Smooth muscle cell (in vitro differentiated cells): ENCODE data around the gene RNASEH2B. TPM values are rescaled to one million over a fixed set of nuclear protein-coding genes. Genes with fewer than 3 reads are reported as not detected.

ENCODE experiments used
- DNase-seq: peaks from one replicate; lab custom pipeline; 2025; ENCODE audit not compliant: unreplicated experiment; lab: John Stamatoyannopoulos, UW
- H2AFZ ChIP-seq: fragments of 200-600 bp; sonication (generic); 2 replicates; pipeline ENCODE4 v1.6.0; 2016; ENCODE audit warnings: antibody characterized with exemption, low read depth, mild to moderate bottlenecking
- H3F3A ChIP-seq: fragments of 200-600 bp; sonication (generic); 2 replicates; pipeline ENCODE4 v1.6.0; 2017; ENCODE audit warnings: antibody characterized with exemption, low read depth
- H3K27ac ChIP-seq: fragments of 200-600 bp; sonication (generic); 2 replicates; pipeline ENCODE4 v1.5.1; 2016; ENCODE audit warnings: low read depth, mild to moderate bottlenecking
- H3K27me3 ChIP-seq: fragments of 200-600 bp; sonication (generic); 2 replicates; pipeline ENCODE4 v1.6.1; 2016; ENCODE audit warnings: low read depth, mild to moderate bottlenecking
- H3K36me3 ChIP-seq: fragments of 200-600 bp; sonication (generic); 2 replicates; pipeline ENCODE4 v1.5.1; 2016; ENCODE audit warnings: low read depth
- H3K4me1 ChIP-seq: fragments of 200-600 bp; sonication (generic); 2 replicates; pipeline ENCODE4 v1.5.1; 2016; ENCODE audit warnings: low read depth
- H3K4me2 ChIP-seq: fragments of 200-600 bp; sonication (generic); 2 replicates; pipeline ENCODE4 v1.6.0; 2016; ENCODE audit warnings: mild to moderate bottlenecking
- H3K4me3 ChIP-seq: fragments of 200-600 bp; sonication (generic); 2 replicates; pipeline ENCODE4 v1.5.1; 2016; ENCODE audit warnings: mild to moderate bottlenecking
- H3K79me2 ChIP-seq: fragments of 200-600 bp; sonication (generic); 2 replicates; pipeline ENCODE4 v1.6.0; 2016; ENCODE audit warnings: low read depth, mild to moderate bottlenecking
- H3K9ac ChIP-seq: fragments of 200-600 bp; sonication (generic); 2 replicates; pipeline ENCODE4 v1.6.0; 2016; ENCODE audit warnings: low read depth
- H3K9me3 ChIP-seq: fragments of 200-600 bp; sonication (generic); replicated peaks from 2 replicates; pipeline ENCODE4 v1.5.1; 2016; ENCODE audit warnings: low read depth
- H4K20me1 ChIP-seq: fragments of 200-600 bp; sonication (generic); 2 replicates; pipeline ENCODE4 v1.6.0; 2016; ENCODE audit warnings: low read depth
- CTCF ChIP-seq: fragments of 200-600 bp; sonication (generic); IDR thresholded peaks from 2 replicates; pipeline ENCODE4 v1.5.1; 2017; ENCODE audit warnings: borderline replicate concordance, mild to moderate bottlenecking, antibody characterized with exemption; ENCODE audit not compliant: insufficient read depth, poor library complexity, severe bottlenecking
- WGBS: methylation state at CpG from one replicate; pipeline ENCODE4 v1.1.7; 2016; ENCODE audit warnings: low lambda C conversion rate; 5-methylcytosine and 5-hydroxymethylcytosine counted together
- polyA plus RNA-seq: library from polyadenylated mRNA; unstranded; fragments of >200 nt; fragmentation: Nextera tagmentation; extraction: Ambion mirVana; gene quantifications from 2 replicates; pipeline ENCODE4 v1.2.1, GENCODE V29; 2016
- total RNA-seq: library from RNA; depleted of rRNA; stranded (reverse); fragments of >200 nt; gene quantifications from 2 replicates; pipeline ENCODE4 v1.2.3, GENCODE V29; 2014

Gene RNASEH2B
- total and polyA plus RNA-seq, 2 experiments from 2014 or later = 16.1 to 18.9 TPM

- no peak for DNase-seq
- Histone ChIP-seq H3K4me3 (no peak overlapping the region), H3K9me3 (no peaks in the 10 kb centered on the region), H3F3A (no peaks in the 10 kb centered on the region), H3K79me2 (no peaks in the 10 kb centered on the region), H2AFZ (no peak overlapping the region), H3K9ac (no peak overlapping the region), H3K4me2 (no peak overlapping the region), H3K36me3 (no peaks in the 10 kb centered on the region), H3K27me3 (peaks cover 10% of the 10 kb centered on the region), H3K4me1 (no peaks in the 10 kb centered on the region), H3K27ac (no peak overlapping the region), H4K20me1 (no peaks in the 10 kb centered on the region)
- WGBS = 63% methylated on average over 1 of the region's 1 CpG
- TF ChIP-seq CTCF = no peak
These were observed 93.1 kb downstream of the RNASEH2B start for GRCh38 chr13:51002736-51003135.

GRCh38 chr13:51003642-51004041 is 94.1 kb downstream of the RNASEH2B start:
- Histone ChIP-seq H3K36me3 (no peaks in the 10 kb centered on the region), H2AFZ (no peak overlapping the region), H3K4me1 (no peaks in the 10 kb centered on the region), H3K27me3 (peaks cover 9% of the 10 kb centered on the region), H3F3A (no peaks in the 10 kb centered on the region), H3K4me3 (no peak overlapping the region), H3K4me2 (no peak overlapping the region), H4K20me1 (no peaks in the 10 kb centered on the region), H3K27ac (no peak overlapping the region), H3K9ac (no peak overlapping the region), H3K9me3 (no peaks in the 10 kb centered on the region), H3K79me2 (no peaks in the 10 kb centered on the region)
- WGBS = 90% methylated on average over 7 of the region's 7 CpGs
- no peak for DNase-seq
- no peak for TF ChIP-seq CTCF

- H3K9ac ChIP-seq = no peak overlapping the region
- H2AFZ ChIP-seq = no peak overlapping the region
- H3K27ac ChIP-seq = no peak overlapping the region
- H3F3A ChIP-seq = no peaks in the 10 kb centered on the region
- no peak for DNase-seq
- H3K4me1 ChIP-seq = no peaks in the 10 kb centered on the region
- H3K4me2 ChIP-seq = no peak overlapping the region
- H3K36me3 ChIP-seq = no peaks in the 10 kb centered on the region
- WGBS = 90% methylated on average over 18 of the region's 18 CpGs
- H3K4me3 ChIP-seq = no peak overlapping the region
- no peaks in the 10 kb centered on the region for H3K9me3 ChIP-seq
- H3K27me3 ChIP-seq = peaks cover 9% of the 10 kb centered on the region
- no peaks in the 10 kb centered on the region for H4K20me1 ChIP-seq
- no peak for TF ChIP-seq CTCF
- no peaks in the 10 kb centered on the region for H3K79me2 ChIP-seq
These were observed 94.7 kb downstream of the RNASEH2B start for GRCh38 chr13:51004111-51004865.
